Choroid plexus epithelial cell (primary cell): ENCODE measurements around the gene NDEL1.

ENCODE experiments used
- DNase-seq: peaks from one replicate; pipeline ENCODE4 v3.0.0-alpha.2; 2010; ENCODE audit warnings: low read depth
- H3K4me3 ChIP-seq: 2 replicates; pipeline ENCODE4 v1.5.1; 2011; ENCODE audit warnings: low read depth, mild to moderate bottlenecking, control low read depth, low read length, moderate library complexity
- CTCF ChIP-seq: conservative IDR thresholded peaks from 2 replicates; pipeline ENCODE4 v1.5.1; 2011; ENCODE audit warnings: low read depth, mild to moderate bottlenecking, control low read depth, inconsistent platforms, low read length, moderate library complexity

NDEL1 gene

DNA sequence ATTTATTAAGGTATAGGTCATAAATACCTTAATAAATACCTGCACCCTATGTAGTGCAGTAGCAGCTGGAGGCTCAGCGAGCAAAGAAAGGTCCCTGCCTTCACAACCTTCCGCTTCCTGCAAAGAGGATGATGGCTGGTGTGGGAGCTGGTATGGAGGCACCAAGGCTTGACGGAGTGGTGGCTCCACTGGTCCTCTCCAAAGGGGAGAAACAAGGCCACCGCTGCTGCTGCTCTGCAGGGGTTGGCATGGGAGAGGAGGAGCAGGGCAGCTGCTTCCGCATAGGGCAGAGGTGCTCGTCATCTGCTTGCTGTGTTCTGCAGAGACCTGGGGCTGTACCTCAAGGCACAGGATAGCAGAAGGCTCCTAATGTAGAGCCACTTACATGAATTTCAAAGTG is 52.8 kb downstream of the NDEL1 start:
- no peak for TF ChIP-seq CTCF
- DNase-seq, result no peak
- H3K4me3 ChIP-seq, result no peak overlapping the region

DNA sequence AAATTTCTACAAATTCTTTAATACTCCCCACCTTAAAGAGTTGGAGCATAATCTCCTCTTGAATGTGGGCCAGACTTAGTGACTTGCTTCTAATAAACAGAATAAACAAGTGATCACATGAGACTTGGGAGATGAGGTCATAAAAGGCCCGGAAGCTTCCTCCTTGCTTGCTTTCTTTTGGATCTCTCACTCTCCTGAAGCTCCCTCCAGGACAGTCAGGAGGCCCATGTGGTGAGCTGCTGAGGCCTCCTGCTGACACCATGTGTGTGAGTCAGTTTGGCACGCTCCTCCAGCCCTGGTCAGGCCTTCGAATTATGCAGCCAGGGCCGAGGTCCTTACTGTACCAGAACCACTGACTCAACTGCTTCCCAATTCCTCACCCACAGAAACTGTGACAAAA is 53.2 kb downstream of the NDEL1 start:
- H3K4me3 ChIP-seq, result no peak overlapping the region
- no peak for TF ChIP-seq CTCF
- peak; percentile 98 for DNase-seq

- peak; percentile 18 for DNase-seq
- no peak for TF ChIP-seq CTCF
- no peak overlapping the region for H3K4me3 ChIP-seq
These were observed 54.2 kb downstream of the NDEL1 start for GRCh38 chr17:8489841-8490240.

- no peak for TF ChIP-seq CTCF
- DNase-seq, result no peak
- H3K4me3 ChIP-seq, result no peak overlapping the region
These were observed 54.8 kb downstream of the NDEL1 start for GRCh38 chr17:8490256-8491023.

GRCh38 chr17:8492121-8492520 is 56.4 kb downstream of the NDEL1 start:
- no peak for TF ChIP-seq CTCF
- DNase-seq, result no peak
- no peak overlapping the region for H3K4me3 ChIP-seq

DNA sequence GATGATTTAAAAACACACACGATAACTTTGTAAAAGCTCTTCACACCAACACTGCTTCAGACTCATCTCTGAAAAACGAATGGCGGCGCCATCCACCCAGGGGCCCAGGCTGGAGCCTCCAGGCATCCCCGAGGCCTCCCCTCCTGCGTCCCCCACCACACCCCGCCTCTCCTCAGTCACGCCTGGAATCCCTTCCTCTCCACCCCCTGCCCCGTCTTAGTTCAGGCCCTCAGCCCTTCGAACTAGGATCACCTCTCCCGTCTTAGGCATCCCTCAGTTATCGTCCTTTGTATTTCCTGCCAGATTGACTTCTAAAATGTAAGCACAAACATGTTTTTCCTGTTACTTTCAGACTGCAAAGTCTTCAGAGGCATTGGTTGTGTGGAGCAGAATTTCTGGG is 58.3 kb downstream of the NDEL1 start:
- H3K4me3 ChIP-seq, result no peak overlapping the region
- no peak for DNase-seq
- no peak for TF ChIP-seq CTCF

GRCh38 chr17:8494506-8495111 is 58.9 kb downstream of the NDEL1 start:
- no peak overlapping the region for H3K4me3 ChIP-seq
- TF ChIP-seq CTCF, result no peak
- DNase-seq, result no peak
